CD14-positive monocyte (primary cell): Measurements from ENCODE around the gene SPRR1B. TPM values are rescaled to one million over a fixed set of nuclear protein-coding genes. Genes with fewer than 3 reads are reported as not detected.

Experiments
- DNase-seq, 3 donors: peaks; one replicate each; pipeline ENCODE4 v3.0.0-alpha.2; 2011 to 2022
- H2AFZ ChIP-seq: 2 replicates; pipeline ENCODE4 v1.6.0; 2012; ENCODE audit warnings: mild to moderate bottlenecking, low read depth, low read length, inconsistent platforms; ENCODE audit not compliant: insufficient read depth, poor library complexity, severe bottlenecking
- H3K27ac ChIP-seq, 2 donors: 1 replicate in 1 of 2; 2 replicates in 1 of 2; pipeline ENCODE4 v1.5.1; 2012 to 2013; ENCODE audit warnings: low read length in 2 of 2, control low read depth in 1 of 2, inconsistent platforms in 1 of 2, low read depth in 1 of 2, mild to moderate bottlenecking in 1 of 2
- H3K27me3 ChIP-seq, 2 donors: one replicate each; pipeline versions ENCODE4 v1.6.0 to v1.6.1; 2011 to 2013; ENCODE audit warnings: low read length in 2 of 2; ENCODE audit not compliant: control insufficient read depth in 2 of 2, insufficient read depth in 2 of 2
- H3K36me3 ChIP-seq, 2 donors: replicated peaks in 1 of 2; 1 replicate in 1 of 2; 2 replicates in 1 of 2; pipeline versions ENCODE4 v1.5.1 to v1.6.1; 2012 to 2013; ENCODE audit warnings: low read length in 2 of 2, control low read depth in 1 of 2, inconsistent platforms in 1 of 2, mild to moderate bottlenecking in 1 of 2; ENCODE audit not compliant: insufficient read depth in 2 of 2, control insufficient read depth in 1 of 2
- H3K4me1 ChIP-seq, 2 donors: 1 replicate in 1 of 2; 2 replicates in 1 of 2; pipeline versions ENCODE4 v1.5.1 to v1.6.1; 2012 to 2013; ENCODE audit warnings: low read length in 2 of 2, control low read depth in 1 of 2, inconsistent platforms in 1 of 2, mild to moderate bottlenecking in 1 of 2, moderate library complexity in 1 of 2; ENCODE audit not compliant: insufficient read depth in 2 of 2, control insufficient read depth in 1 of 2
- H3K4me2 ChIP-seq: replicated peaks from 2 replicates; pipeline ENCODE3; 2012; ENCODE audit warnings: low read length, moderate library complexity, mild to moderate bottlenecking; ENCODE audit not compliant: poor library complexity, severe bottlenecking; ENCODE audit errors: extremely low read depth
- H3K4me3 ChIP-seq, 3 experiments: fragments of 200-600 bp in 1 of 3; sonication (generic) in 1 of 3; replicated peaks in 1 of 3; 1 replicate in 2 of 3; 2 replicates in 1 of 3; pipeline ENCODE4 v1.5.1; 2011 to 2013; ENCODE audit warnings: low read length in 3 of 3, mild to moderate bottlenecking in 3 of 3, control low read depth in 2 of 3, low read depth in 2 of 3, inconsistent platforms in 1 of 3, moderate library complexity in 1 of 3
- H3K79me2 ChIP-seq: 2 replicates; pipeline ENCODE4 v1.6.0; 2012; ENCODE audit warnings: mild to moderate bottlenecking, control low read depth, inconsistent platforms, low read length, moderate library complexity; ENCODE audit not compliant: insufficient read depth
- H3K9ac ChIP-seq: 2 replicates; pipeline ENCODE4 v1.6.0; 2017; ENCODE audit warnings: low read length, mild to moderate bottlenecking; ENCODE audit not compliant: insufficient read depth, poor library complexity, severe bottlenecking
- H3K9me3 ChIP-seq, 2 donors: replicated peaks in 1 of 2; 1 replicate in 1 of 2; 2 replicates in 1 of 2; pipeline versions ENCODE4 v1.5.1 to v1.6.1; 2012 to 2013; ENCODE audit warnings: low read length in 2 of 2, control low read depth in 1 of 2; ENCODE audit not compliant: control insufficient read depth in 1 of 2, insufficient read depth in 1 of 2
- H4K20me1 ChIP-seq: 2 replicates; pipeline ENCODE4 v1.6.0; 2012; ENCODE audit warnings: mild to moderate bottlenecking, low read length, control low read depth, moderate library complexity; ENCODE audit not compliant: insufficient read depth
- H3K27ac Mint-ChIP-seq, 7 donors: one replicate each; pipeline ENCODE4 v1.8.0; 2020; ENCODE audit warnings: mild to moderate bottlenecking in 7 of 7, mixed read lengths in 7 of 7, moderate library complexity in 6 of 7, inconsistent platforms in 2 of 7
- H3K27me3 Mint-ChIP-seq, 3 donors: one replicate each; pipeline ENCODE4 v1.8.0; 2021 to 2022; ENCODE audit warnings: low read depth in 3 of 3, mild to moderate bottlenecking in 3 of 3, mixed read lengths in 3 of 3, moderate library complexity in 3 of 3, inconsistent platforms in 1 of 3
- H3K36me3 Mint-ChIP-seq, 2 donors: one replicate each; pipeline ENCODE4 v1.8.0; 2020; ENCODE audit warnings: mixed read lengths in 2 of 2, inconsistent platforms in 1 of 2, mild to moderate bottlenecking in 1 of 2
- H3K4me1 Mint-ChIP-seq: one replicate; pipeline ENCODE4 v1.8.0; 2020; ENCODE audit warnings: mild to moderate bottlenecking, mixed read lengths
- H3K4me3 Mint-ChIP-seq, 2 donors: one replicate each; pipeline ENCODE4 v1.8.0; 2020; ENCODE audit warnings: mild to moderate bottlenecking in 2 of 2, mixed read lengths in 2 of 2, moderate library complexity in 1 of 2
- H3K9me3 Mint-ChIP-seq, 7 donors: one replicate each; pipeline ENCODE4 v1.8.0; 2020 to 2022; ENCODE audit warnings: mixed read lengths in 7 of 7, mild to moderate bottlenecking in 6 of 7, moderate library complexity in 6 of 7, inconsistent platforms in 2 of 7
- CTCF ChIP-seq: fragments of 200-600 bp; IDR thresholded peaks from one replicate; pipeline ENCODE4 v1.8.0; 2022; ENCODE audit warnings: antibody characterized with exemption, mild to moderate bottlenecking
- WGBS: methylation state at CpG from one replicate; pipeline ENCODE4 v1.1.5; 2013; ENCODE audit warnings: missing lambda C conversion rate; ENCODE audit not compliant: insufficient coverage; 5-methylcytosine and 5-hydroxymethylcytosine counted together
- intact Hi-C, 2 donors: fragments of 100-400 bp; cut with micrococcal nuclease; formaldehyde crosslinking; loops; one replicate each; pipeline versions ENCODE4 v1.15.0 to v1.15.1; 2023
- polyA plus RNA-seq, 3 donors: library from polyadenylated mRNA; depleted of rRNA in 1 of 3; unstranded in 2 of 3; stranded (reverse) in 1 of 3; fragments of 300-500 nt in 2 of 3; fragments of >200 nt in 1 of 3; fragmentation: Illumina TruSeq in 2 of 3; gene quantifications; 1 replicate in 2 of 3; 2 replicates in 1 of 3; pipeline ENCODE4 v1.2.3, GENCODE V29; 2012 to 2021

SPRR1B gene
- polyA plus RNA-seq, 3 donors, result not detected

GRCh38 chr1:152983234-152983633, 47.8 kb upstream of the SPRR1B start:
- H4K20me1 ChIP-seq, result no peaks in the 10 kb centered on the region
- H3K27me3 Mint-ChIP-seq, result peaks cover 6 to 17% (median 11%) of the 10 kb centered on the region in 3 donors
- H3K36me3 Mint-ChIP-seq, result no peaks in the 10 kb centered on the region
- H3K4me2 ChIP-seq, result no peak overlapping the region
- DNase-seq, result no peak
- intact Hi-C loops, result no loop called here
- H3K9ac ChIP-seq, result no peak overlapping the region
- H3K36me3 ChIP-seq, result no peaks in the 10 kb centered on the region
- H3K9me3 ChIP-seq, result no peaks in the 10 kb centered on the region
- H2AFZ ChIP-seq, result no peak overlapping the region
- H3K4me3 Mint-ChIP-seq, result no peak overlapping the region
- peaks cover 0 to 3% (median 0%) of the 10 kb centered on the region in 7 donors for H3K9me3 Mint-ChIP-seq
- TF ChIP-seq CTCF, result no peak
- H3K4me3 ChIP-seq, result no peak overlapping the region
- no peaks in the 10 kb centered on the region for H3K79me2 ChIP-seq
- H3K4me1 ChIP-seq, result no peaks in the 10 kb centered on the region
- no peaks in the 10 kb centered on the region for H3K4me1 Mint-ChIP-seq
- H3K27ac ChIP-seq, result no peak overlapping the region
- H3K27me3 ChIP-seq, result peaks cover 0 to 2% of the 10 kb centered on the region in 2 donors
- peak overlapping the region in 1 of 7 donors; percentile 8 for H3K27ac Mint-ChIP-seq

GRCh38 chr1:152983743-152984142, 47.3 kb upstream of the SPRR1B start, which contains the start of gene SPRR1A:
TSS of gene SPRR1A (plus strand) at chr1:152984081. CDS start at chr1:152985231, 1,150 bp downstream.
- Mint-ChIP-seq H3K9me3 (peaks cover 0 to 3% (median 0%) of the 10 kb centered on the region in 7 donors), H3K4me3 (no peak within 1 kb of the TSS), H3K27ac (peak within 1 kb of the TSS in 1 of 7 donors; percentile 8), H3K4me1 (no peaks in the 10 kb centered on the region), H3K36me3 (no peaks in the 10 kb centered on the region), H3K27me3 (peaks cover 6 to 17% (median 13%) of the 10 kb centered on the region in 3 donors)
- no peaks in the 10 kb centered on the region for H3K9me3 ChIP-seq
- no CpG with 5 or more reads among the region's 3 CpGs for WGBS
- no peak for TF ChIP-seq CTCF
- no peak within 1 kb of the TSS for H3K27ac ChIP-seq
- H3K4me1 ChIP-seq, result no peaks in the 10 kb centered on the region
- H2AFZ ChIP-seq, result no peak within 1 kb of the TSS
- H4K20me1 ChIP-seq, result no peaks in the 10 kb centered on the region
- no peak within 1 kb of the TSS for H3K4me3 ChIP-seq
- intact Hi-C loops, result no loop called here
- H3K36me3 ChIP-seq, result no peaks in the 10 kb centered on the region
- DNase-seq, result no peak
- no peaks in the 10 kb centered on the region for H3K79me2 ChIP-seq
- peaks cover 0 to 2% of the 10 kb centered on the region in 2 donors for H3K27me3 ChIP-seq
- no peak within 1 kb of the TSS for H3K4me2 ChIP-seq
- H3K9ac ChIP-seq, result no peak within 1 kb of the TSS
